ENCODE data around the gene CALML6.

Gene CALML6

DNA sequence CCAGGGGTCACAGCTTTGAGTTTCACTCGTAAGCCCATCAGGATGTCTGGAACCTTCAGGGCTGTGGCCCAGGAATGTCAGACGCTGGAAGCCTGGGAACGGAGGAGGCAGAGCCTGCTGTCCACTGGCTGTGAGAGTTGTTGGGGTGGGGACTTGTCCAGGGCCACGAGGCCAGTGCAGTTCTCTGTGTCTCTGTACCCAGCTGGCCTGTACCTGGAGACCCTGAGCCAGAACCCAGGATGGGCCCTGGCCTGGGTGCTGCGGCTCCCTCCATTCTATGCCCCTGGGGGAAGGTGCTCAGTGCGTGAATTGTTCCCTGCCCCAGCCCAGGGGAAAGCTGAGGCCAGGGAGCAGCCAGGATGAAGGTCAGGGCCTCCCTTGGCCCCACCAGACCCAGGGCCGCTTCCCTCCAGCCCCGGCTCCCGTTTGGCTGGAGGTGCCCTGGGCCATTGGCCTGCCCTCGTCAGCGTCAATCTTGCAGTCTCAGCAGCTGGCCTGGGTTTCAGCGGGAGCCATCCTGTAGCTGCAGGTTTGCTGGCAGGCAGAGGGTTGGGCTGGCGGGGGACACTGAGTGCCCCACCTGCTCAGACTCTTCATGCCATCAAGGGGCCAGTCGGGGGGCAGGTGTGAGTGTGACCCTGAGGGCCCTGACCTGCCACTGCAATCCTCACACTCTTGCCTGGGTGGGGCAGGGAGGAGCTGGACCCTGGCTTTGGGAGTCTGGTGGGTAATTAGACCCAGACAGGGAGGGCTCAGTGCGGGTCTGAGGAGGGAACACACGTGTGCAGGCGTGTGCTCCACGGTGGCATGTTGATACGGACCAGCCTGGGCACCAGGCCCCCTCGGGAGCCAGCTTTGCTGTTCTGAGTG is 724 bp upstream of the CALML6 start:
- DNase-seq = no peak

DNA sequence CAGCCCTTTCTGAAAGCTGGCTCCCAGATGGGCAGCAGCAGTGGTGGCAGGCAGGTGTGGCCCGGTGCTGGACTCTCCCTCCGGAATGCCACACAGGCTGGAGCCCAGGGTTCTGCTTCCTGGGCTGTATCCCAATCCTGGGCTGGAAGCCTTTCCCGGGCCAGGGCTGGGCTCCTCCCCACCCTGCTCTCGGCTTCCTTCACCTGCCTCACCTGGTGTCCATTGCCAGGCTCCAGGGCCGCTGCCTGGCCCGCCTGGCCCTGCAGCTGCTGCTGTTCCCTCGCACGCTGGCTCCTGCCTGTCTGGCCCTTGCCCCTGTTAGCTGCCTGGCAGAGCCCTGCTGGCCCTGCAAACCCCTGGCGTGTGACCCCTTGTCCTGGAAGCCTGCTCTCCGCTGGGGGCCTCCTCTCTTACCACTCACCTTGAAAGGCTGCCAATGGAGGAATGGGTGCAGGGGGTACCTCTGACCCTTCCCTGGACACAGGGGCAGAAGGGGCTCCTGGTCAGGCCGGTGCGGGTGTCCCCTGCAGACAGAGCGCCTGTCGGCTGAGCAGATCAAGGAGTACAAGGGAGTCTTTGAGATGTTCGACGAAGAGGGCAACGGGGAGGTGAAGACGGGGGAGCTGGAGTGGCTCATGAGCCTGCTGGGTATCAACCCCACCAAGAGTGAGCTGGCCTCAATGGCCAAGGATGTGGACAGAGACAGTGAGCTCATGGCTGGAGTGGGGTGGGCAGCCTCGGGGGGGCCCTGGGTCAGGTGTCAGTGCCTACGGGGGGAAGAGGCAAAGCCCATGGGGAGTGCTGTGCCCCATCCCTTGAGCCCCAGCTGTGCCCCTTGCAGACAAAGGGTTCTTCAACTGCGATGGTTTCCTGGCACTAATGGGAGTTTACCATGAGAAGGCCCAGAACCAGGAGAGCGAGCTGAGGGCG is 1.1 kb downstream of the CALML6 start:
- no peak for DNase-seq

DNA sequence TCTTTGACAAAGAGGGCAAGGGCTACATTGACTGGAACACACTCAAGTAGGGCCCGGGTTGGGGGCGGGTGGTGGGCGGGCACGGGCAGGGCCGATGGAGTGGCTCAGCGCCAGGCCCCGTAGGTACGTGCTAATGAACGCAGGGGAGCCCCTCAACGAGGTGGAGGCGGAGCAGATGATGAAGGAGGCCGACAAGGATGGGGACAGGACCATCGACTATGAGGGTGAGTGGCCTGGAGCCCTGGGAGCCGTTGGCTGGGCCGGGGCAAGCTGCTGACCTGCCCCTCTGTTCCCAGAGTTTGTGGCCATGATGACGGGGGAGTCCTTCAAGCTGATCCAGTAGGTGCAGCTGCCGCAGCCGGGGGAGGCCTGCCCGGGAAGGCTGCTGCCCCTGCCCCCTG is 1.8 kb downstream of the CALML6 start:
- DNase-seq = no peak

DNA sequence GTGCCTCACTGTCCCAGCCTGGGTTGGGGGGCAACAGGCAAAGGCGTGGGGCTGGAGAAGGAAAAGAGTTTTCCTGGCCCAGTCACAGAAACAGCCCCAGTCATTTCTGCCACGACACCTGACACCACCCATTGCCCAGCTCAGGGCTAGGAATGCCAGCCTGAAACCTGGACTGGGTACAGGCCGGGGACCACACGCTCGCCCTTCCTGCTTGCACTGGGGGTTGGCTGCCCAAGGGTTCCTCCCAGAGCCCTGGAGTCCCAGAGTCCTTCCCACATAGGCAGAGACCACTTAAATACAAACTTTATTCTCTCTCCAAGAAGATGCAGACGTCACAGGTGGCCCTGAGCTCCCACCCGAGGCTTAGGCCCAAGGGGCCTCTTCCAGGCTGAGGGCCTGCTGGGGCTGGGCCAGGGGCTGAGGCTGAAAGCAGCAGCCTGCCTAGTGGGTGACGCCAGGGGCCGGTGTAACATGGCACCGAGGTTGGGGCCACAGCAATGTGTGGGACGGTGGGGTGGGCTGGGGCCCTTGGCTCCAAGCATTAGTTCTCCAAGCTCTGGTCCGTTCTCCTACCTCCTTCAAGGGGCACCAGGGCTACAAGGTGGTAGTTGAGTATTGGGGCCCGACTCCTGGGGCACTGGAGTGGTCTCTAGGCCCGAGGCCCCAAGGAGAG is 2.4 kb downstream of the CALML6 start:
- DNase-seq = no peak

DNA sequence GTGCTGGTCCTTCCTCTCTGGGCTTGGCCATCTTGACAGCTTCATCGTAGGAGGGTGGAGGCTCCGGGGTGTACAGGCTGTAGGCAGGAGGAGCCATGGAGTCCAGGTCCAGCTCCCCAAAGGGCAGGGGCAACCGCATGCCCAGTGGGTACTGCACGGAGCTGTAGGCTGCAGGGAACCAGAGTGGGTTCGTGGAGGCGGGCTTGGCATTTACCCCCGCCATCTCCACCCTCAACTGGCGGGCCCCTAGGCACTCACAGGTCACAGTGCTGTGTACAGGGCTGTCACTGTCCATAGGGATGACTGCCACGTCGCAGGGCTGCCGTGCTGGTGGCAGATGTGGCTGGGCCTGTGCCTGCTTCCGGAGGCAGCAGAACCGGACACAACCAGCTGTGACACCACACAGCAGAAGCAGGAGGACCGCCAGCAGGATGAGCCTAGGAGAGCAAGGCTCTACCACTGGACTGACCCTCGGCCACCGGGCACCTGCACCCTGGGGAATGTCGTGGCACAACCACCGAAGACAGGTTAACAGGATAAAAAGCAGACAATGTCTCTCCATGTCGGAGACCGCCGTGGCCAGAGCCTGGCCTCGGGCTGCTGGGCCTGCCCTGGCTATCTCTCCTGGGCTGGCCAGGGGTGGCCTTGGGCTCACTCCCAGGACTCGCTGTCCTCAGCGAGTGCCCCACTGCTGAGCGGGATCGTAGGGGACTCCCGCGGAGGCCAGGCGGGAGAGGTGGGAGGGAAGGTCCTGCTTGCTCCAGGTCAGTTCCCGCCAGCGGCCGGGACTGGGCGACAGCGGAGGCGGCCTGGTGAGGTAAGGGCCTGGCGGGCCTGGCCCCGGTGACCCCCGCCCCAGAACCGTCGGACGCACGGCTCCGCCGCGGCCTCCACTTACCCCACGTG is 3.2 kb downstream of the CALML6 start:
- DNase-seq = no peak

DNA sequence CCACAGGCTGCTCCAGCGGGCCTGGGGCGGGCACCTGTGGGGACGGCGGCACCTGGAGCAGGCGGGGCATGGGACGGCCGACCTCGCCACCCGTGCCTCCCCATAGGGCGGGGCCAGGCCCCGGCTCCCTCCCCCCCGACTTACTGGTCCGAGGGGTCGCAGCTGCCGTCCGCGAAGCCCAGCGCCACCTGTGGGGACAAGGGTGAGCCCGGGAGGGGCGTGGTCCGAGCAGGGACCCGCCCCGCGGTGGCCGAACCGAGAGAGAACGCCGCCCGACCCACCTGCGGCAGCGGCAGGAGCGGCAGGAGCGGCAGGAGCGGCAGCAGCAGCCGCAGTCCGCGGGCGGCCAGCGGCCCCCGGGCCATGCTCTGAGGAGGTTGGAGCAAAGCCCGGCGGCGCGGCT is 3.8 kb downstream of the CALML6 start, which contains the start of gene TMEM52:
Gene TMEM52 (minus strand): TSS at position 379 of the 403 bp plus-strand sequence. CDS start 14 bp downstream, at position 365.
- no peak for DNase-seq

DNA sequence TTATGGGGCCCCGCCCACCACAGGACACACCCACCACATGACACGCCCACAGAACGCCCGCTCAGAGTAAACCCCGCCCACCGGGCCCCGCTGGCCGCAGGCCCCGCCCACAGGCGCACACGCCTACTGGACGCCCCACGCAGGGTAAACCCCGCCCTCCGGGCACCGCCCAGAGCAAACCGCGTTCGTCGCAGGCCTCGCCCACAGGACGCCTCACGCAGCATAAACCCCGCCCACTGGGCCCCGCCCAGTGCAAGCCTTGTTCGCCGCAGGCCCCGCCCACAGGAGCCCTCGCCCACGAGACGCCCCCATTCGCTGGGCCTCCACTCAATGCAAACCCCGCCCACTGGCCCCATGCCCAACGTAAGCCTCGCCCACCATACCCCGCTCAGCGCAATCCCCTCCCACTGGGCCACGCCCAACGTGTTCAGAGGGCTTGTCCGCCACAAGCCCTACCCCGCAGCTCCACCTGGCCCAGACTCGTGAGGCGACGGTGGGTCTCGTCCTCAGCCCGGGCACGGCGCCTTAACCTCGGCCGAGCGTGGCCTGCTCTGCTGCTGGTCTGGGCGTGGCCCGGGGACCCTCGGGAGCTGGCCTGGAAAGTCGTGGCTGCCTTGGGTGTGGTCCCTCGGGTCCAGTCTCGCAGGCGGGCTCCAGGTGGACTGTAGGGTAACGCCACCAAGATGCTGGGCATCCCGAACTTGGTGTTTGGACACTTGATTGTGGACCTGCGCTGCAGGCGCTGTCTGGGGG is 4.4 kb downstream of the CALML6 start:
- peak; percentile 100 for DNase-seq

DNA sequence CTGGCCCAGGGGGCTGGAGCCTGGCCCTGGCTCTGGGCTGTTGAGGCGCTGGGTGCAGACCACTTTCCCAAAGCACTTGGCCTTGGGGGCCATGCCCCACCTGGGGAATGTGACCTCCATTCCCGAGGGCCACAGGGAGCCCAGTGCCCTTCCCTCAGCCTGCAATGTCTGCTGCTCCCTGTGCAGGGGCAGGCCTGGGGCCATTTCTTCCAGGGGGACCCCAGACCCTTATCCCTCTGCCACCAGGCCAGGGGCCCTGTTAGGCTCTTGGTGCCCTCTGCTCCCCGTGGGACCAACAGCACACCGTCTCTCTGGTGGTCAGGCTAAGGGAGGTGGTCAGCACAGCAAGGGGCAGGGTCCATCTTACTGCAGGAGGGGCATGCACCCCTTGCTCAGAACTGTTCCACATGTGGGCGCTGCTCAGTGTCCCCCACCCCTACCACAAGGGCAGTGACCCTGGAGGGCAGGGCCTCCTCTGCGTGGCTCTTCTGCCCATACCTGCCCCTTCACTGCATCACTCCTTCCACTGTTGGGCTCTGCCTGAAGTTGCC is 5.1 kb downstream of the CALML6 start:
- DNase-seq = no peak

DNA sequence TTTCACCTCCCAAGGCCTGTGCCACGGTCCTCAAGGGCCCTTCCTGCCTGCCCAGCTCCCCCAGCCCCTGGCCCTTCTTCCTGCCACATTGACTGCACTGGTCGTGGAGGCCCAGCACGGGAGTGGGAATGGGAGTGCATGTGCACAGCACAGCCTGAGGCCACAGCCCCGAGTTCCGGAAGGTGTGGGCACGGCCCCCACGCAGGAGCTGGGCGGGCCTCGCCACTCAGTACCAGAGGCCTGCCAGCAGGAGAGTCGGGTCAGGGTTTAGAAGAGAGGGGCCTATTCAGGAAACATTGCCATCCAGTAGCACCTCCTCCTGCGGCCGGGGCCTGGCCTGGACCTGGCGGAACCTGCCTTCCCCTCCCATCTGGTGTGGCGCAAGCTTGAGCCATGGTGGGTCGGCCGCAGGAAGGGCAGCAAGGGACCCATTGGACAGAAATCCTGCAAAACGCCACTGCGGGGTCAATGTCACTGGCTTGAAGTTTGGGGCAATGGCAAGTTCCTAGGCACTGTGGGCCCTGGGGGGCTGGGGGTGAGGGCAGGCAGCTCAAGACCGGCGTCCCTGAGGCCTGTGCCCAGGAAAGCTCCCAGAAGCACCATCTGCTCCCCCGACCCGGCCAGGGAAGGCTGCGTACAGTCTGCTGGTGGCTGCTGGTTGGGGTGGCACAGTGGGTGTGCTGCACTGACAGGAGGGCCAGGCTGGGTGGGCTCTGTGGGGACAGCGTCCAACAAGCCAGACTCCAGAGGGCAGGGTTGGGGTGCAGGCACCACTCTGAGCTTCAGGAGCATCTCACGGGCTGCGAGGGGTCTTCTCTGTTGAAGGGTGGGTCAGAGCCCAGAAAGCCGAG is 5.8 kb downstream of the CALML6 start:
- DNase-seq = no peak

DNA sequence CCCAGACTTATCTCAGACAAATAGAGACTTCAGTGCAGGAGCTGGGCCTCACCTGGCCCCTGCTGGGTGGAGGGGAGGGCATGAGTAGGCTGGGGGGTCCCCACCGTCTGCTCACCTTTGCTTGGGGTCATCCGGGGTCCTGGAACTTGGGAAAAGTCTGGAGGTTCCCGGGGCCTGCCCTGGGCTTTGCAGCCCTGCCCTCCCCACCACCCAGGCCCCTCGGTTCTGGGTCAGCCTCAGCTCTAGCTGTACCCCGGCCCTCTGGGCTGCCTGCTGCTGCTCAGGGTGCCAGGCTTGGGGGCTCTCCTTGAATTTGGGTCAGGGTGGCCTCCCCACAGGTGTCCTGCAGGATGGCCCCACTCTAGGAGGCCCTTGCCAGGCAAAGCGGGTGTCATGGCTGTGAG is 6.4 kb downstream of the CALML6 start:
- no peak for DNase-seq

DNA sequence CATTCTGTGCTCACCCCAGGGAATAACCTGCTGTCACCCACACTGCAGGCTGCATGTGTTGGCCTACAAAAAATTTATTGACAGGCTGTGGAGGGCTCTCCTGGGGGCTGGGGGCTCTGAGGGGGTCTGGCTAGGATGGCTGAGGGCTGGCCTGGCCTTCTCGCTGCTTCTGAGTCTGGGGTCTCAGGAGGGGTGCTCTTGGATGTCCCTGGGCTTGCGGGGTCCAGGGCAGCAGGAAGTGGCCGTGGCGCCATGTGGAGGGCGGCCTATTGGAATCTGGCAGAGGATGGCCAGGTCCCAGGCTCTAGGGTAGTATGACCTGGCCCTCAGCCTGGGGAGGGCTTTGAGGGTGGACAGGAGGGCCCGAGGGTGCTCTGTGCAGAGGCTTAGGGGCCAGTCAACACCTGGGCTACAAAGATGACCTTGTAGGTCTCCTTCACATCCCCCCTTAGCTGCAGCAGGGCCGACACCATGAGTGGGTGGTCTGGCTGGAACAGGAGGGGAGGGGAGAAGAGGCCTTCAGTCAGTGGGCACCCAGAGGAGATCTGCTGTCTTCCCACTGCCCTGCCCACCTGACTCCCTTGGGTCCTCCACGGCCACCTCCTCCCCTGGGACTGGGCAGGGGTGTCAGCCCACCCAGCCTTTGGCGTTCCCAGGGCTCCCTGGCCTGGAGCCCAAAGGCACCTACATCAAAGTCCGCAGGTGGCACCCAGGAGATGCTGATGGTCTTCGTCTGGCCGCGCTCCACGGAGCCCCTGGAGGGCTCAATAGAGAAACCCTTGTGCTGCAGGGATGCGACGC is 7.0 kb downstream of the CALML6 start:
- DNase-seq = no peak

DNA sequence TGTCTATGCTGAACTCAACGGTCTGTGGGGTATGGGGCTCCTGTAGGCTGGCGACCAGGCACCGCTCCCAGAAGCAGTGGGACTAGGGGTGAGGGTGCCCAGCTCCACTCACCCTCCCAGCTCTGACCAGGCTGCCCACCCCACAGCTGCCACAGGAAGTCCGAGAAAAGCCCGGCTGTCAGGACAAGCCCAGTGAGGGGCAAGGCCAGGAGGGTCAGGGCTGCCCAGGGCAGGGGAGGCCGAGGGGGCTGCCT is 7.6 kb downstream of the CALML6 start:
- DNase-seq = no peak

DNA sequence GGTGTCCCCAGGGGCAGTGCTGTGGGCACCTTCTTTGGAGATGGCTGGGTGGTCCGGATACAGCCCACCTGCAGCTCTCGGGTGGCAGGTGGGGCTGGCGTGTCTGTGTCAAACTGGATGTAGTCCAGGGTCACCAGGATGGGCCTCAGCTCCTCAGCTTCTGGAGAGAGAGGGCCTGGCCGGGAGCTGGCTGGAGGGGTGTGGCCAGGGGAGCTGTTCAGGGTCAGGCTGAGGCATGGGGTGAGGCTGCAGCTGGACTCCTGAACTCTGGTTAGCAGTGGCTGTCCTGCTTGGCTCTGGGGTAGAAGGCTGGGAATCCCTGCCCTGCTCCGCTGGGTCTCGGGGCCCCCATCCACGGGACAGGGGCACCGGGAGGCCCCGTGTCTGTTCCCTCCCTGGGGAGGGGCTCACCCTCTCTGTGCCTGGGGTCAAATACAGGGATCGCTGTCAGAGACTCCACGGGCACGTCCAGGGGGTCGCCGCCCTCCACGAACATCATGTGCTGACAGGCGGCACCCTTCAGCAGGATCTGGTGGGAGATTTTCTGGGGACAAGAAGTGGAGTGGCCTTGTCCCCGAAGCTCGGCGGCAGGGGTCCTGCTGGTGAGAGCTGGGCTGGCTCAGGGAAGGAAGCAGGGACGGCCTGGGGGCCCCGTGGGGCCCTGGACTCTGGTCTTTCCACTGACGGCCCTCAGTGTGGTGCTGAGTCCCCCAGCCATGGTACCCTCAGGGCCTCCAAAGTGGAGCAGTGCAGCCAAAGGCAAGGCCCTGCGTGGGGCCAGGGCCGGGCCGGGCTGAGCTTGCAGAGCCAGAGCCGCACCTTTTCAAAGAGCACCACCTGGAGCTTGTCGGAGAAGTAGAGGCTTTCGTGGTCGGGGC is 8.1 kb downstream of the CALML6 start:
- no peak for DNase-seq

DNA sequence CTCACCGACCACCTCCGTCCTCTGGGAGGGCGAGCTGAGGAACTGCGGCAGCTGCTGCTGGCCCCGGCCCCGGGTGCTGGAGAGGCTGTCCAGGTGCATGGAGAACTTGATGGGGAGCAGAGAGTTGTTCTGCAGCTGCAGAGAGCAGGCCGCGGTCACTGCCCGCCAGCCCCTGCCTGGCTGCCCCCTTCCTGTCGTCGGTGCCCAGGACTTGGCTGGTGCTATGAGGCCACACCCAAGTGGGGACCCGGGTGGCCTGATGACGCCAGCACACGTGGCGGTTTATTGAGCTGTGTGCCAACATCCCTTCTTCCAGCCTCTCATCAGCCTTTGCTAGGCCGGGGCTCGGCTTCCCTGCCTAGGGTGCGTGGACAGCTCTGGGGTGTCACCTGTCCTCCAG is 9.3 kb downstream of the CALML6 start:
- no peak for DNase-seq

DNA sequence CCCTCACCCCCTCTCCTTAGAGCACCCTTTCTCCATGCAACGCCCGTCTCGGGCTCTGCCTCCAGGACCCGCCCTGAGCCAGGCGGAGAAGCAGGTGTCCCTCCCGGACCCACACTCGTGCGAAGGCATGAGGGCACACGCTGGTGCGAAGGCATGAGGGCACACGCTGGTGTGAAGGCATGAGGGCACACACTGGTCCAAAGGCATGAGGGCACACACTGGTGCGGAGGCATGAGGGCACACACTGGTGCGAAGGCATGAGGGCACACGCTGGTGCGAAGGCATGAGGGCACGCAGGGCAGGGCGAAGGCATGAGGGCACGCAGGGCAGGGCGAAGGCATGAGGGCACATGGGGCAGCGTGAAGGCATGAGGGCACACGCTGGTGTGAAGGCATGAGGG is 9.8 kb downstream of the CALML6 start:
- DNase-seq = no peak

DNA sequence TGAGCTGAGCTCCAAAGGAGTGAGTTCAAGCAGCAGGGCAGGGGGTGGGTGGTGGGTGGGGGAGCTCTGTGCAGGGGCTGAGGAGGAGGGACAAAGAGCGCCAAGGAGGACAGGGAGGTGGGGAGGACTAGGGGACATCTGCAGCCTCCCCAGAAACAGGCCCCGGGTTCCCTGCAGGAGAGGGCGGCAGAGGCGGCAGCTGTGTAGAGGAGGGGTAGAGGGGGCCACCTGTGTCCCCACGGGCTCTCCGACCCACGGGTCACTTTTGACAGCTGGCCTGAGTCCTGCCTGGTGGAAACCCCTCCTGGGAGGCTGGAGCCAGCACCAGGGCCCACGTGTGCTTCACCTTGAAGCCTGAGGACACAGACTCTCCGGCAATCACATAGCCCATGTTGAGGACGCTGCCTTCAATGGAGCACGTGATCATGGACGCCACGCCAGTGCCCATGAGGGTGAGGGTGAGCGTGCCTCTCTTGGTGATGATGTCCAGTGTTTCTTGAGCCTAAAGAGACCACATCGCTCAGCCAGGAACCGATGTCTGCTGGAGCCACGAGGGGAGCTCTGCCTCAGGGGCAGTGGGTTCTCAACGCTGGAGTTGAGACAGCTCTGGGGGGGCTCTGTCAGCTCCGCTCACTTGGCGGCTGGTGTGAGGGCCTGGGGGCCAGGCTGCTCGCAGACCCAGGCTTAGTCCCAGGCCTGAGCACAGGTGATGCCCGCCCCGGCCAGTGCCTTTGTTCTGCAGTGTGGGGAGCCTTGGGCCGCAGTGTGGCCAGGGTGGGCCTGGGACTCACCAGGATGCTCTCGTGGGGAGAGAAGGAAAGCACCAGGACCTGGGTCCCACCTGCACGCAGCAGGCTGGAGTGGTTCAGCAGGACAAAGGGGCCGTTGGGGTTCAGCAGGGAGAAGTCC is 10.6 kb downstream of the CALML6 start:
- no peak for DNase-seq

DNA sequence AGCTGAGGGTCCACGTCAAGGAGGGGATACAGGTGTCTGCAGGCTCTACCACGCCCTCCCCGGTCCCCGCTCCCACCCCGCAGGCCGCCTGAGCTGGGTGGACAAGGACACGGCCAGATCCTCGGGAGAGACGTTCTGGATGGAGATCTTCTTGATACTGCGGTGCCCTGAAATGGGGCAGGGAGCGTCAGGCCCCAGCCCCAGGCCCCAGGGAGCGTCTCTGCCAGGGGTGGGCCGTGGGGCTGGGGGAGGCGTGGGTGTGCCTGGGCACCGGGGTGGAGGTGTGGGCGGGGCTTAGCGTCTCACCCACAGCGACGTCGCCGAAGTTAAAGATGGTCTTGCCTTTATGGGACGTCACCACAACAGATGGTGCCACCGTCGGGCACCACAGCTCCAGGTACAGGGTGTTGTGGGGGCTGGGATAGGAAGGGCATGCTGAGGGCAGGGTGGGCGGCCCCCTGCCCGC is 11.3 kb downstream of the CALML6 start:
- DNase-seq = no peak
